HEK293 (cell line): Measurements from ENCODE around the gene AP3D1.

Experiments used
- CTCF ChIA-PET: fragments of 350-600 bp; formaldehyde crosslinking; extraction: SDS; loops from one replicate; lab custom pipeline; 2021; ENCODE audit warnings: antibody characterized with exemption; lab: Yijun Ruan, JAX
- POLR2A ChIA-PET: fragments of 300-600 bp; formaldehyde crosslinking; extraction: SDS; loops from one replicate; lab custom pipeline; 2020; ENCODE audit warnings: antibody characterized with exemption, inconsistent platforms; lab: Yijun Ruan, JAX
- H3K27ac ChIP-seq: fragments of 200-500 bp; sonication (Bioruptor generic); 2 replicates; pipeline ENCODE4 v1.5.1; 2014; ENCODE audit warnings: low read depth, low read length, control low read depth, inconsistent platforms; ENCODE audit errors: extremely low read depth
- H3K36me3 ChIP-seq, 2 experiments: fragments of 200-500 bp in 1 of 2; sonication (Bioruptor generic) in 1 of 2; 1 replicate in 1 of 2; 2 replicates in 1 of 2; pipeline ENCODE4 v1.5.1; 2014 to 2017; ENCODE audit warnings: inconsistent platforms in 2 of 2, low read length in 2 of 2; ENCODE audit not compliant: control insufficient read depth in 2 of 2, insufficient read depth in 1 of 2
- H3K4me1 ChIP-seq: fragments of 200-500 bp; sonication (Bioruptor generic); 2 replicates; pipeline ENCODE4 v1.5.1; 2014; ENCODE audit warnings: mild to moderate bottlenecking, low read length, inconsistent platforms; ENCODE audit not compliant: control insufficient read depth, insufficient read depth
- H3K4me3 ChIP-seq: 2 replicates; pipeline ENCODE4 v1.5.1; 2011; ENCODE audit warnings: low read depth, mild to moderate bottlenecking, control low read depth, low read length, moderate library complexity
- H3K9me3 ChIP-seq: fragments of 200-500 bp; sonication (Bioruptor generic); 2 replicates; pipeline ENCODE4 v1.5.1; 2014; ENCODE audit warnings: low read depth, low read length, inconsistent platforms; ENCODE audit not compliant: control insufficient read depth, insufficient read depth
- EGR2 ChIP-seq: fragments of 450-650 bp; formaldehyde crosslinking; IDR thresholded peaks from 2 replicates; pipeline ENCODE4 v1.5.1; 2016; ENCODE audit warnings: low read depth, missing biosample characterization, missing genetic modification characterization
- GLIS1 ChIP-seq: fragments of 450-650 bp; formaldehyde crosslinking; IDR thresholded peaks from 2 replicates; pipeline ENCODE4 v1.5.1; 2016; ENCODE audit warnings: missing biosample characterization, missing genetic modification characterization
- PRDM1 ChIP-seq: fragments of 450-650 bp; formaldehyde crosslinking; IDR thresholded peaks from 2 replicates; pipeline ENCODE4; 2016; ENCODE audit warnings: missing biosample characterization, missing genetic modification characterization
- ZBTB8A ChIP-seq: fragments of 450-650 bp; formaldehyde crosslinking; IDR thresholded peaks from 2 replicates; pipeline ENCODE4 v1.5.1; 2016; ENCODE audit warnings: missing biosample characterization, missing genetic modification characterization
- ZFHX2 ChIP-seq: fragments of 450-650 bp; formaldehyde crosslinking; conservative IDR thresholded peaks from 2 replicates; pipeline ENCODE4 v1.5.1; 2016; ENCODE audit warnings: missing biosample characterization, missing genetic modification characterization
- ZNF133 ChIP-seq: fragments of 450-650 bp; formaldehyde crosslinking; IDR thresholded peaks from 2 replicates; pipeline ENCODE4 v1.5.1; 2016; ENCODE audit warnings: missing biosample characterization, missing genetic modification characterization
- ZNF48 ChIP-seq: fragments of 450-650 bp; formaldehyde crosslinking; IDR thresholded peaks from 2 replicates; pipeline ENCODE4 v1.5.1; 2016; ENCODE audit warnings: missing biosample characterization, missing genetic modification characterization
- ZNF571 ChIP-seq: fragments of 450-650 bp; formaldehyde crosslinking; IDR thresholded peaks from 2 replicates; pipeline ENCODE4 v1.5.0; 2017; ENCODE audit warnings: missing biosample characterization, missing genetic modification characterization
- TF ChIP-seq, protein P1 (sequence below): fragments of 450-650 bp; formaldehyde crosslinking; IDR thresholded peaks from 2 replicates; pipeline ENCODE4 v1.5.1; 2017; ENCODE audit warnings: missing biosample characterization, missing genetic modification characterization
- TF ChIP-seq, protein P2 (sequence below): fragments of 450-650 bp; formaldehyde crosslinking; IDR thresholded peaks from 2 replicates; pipeline ENCODE4 v1.5.1; 2016; ENCODE audit warnings: missing biosample characterization, missing genetic modification characterization
- TF ChIP-seq, protein P3 (sequence below): fragments of 450-650 bp; formaldehyde crosslinking; IDR thresholded peaks from 2 replicates; pipeline ENCODE4 v1.5.1; 2016; ENCODE audit warnings: missing biosample characterization, missing genetic modification characterization

Gene AP3D1

DNA sequence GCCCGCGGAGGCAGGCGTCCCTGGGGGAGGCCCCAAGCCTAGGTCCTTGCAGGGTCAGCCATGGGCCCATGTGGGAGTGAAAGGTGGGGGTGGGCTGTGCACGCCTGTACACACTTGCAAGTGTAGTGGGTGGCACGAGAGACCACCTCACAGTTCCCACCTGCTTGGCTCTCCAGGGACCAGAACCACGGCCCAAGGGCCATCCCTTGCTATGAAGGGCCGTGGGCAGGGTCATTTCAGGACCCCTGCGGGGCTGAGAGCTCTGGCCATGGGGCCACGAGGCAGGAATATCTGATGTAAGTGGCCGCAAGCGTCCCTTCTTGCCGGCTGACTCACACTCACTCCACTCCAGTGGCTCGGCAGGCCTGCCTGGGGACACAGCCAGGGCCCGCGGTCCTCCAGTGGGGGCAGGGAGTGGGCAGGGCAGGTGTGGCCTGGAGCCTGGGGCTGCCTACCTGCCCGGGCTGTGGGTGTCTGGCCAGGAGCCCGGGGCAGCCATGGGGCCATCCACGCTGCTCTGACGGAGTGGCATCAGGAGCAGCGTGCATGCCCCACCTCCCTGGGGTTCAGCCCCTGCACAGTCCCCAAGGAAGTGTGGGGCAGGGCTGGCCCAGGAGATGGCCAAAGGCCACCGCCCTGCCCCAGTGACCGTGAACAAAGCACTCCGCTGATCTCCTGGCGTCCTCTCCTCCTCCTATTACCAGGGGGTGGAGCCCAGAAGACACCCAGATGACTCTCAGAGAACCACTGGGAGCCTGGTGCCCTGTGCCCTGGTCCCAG is 91.8 kb downstream of the AP3D1 start (continued):
- TF ChIP-seq, protein P1, sequence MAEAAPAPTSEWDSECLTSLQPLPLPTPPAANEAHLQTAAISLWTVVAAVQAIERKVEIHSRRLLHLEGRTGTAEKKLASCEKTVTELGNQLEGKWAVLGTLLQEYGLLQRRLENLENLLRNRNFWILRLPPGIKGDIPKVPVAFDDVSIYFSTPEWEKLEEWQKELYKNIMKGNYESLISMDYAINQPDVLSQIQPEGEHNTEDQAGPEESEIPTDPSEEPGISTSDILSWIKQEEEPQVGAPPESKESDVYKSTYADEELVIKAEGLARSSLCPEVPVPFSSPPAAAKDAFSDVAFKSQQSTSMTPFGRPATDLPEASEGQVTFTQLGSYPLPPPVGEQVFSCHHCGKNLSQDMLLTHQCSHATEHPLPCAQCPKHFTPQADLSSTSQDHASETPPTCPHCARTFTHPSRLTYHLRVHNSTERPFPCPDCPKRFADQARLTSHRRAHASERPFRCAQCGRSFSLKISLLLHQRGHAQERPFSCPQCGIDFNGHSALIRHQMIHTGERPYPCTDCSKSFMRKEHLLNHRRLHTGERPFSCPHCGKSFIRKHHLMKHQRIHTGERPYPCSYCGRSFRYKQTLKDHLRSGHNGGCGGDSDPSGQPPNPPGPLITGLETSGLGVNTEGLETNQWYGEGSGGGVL (tag by site-specific recombination) = 0 out of 2 replicates have a peak, but pooled peaks have one; percentile 25
- TF ChIP-seq, all 188 proteins: peak for 36

DNA sequence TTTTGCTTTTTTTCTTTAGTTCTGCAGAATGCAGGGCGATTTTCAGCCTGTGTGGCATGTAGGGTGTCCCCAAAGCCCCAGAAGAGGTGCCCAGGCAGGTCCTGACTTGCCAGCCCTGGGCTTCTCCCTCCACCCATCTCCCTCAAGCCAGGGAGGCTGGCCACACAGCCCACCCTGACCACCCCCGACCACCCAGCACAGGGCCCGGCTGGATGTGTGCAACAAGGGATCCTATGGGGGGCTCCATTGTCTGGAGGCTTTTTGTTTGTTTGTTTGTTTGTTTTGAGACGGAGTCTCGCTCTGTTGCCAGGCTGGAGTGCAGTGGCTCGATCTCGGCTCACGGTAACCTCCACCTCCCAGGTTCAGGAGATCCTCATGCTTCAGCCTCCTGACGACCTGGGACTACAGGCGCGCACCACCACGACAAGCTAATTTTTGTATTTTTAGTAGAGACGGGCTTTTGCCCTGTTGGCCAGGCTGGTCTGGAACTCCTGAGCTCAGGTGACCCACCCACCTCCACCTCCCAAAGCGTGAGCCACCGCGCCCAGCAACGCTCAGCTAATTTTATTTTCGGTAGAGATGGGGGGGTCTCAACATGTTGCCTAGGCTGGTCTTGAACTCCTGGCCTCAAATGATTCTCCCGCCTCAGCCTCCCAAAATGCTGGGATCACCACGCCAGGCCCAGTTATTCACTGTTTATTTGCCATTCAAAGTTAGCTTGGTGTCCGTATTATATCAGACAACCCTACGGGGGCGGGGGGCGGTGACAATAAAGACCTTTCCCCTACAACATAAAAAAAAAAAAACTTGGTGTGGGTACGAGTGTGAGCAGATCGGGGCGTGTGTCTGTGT is 92.6 kb downstream of the AP3D1 start:
- H3K4me3 ChIP-seq = no peak overlapping the region
- TF ChIP-seq PRDM1 = no peak
- 0 out of 2 replicates have a peak, but pooled peaks have one; percentile 48 for TF ChIP-seq ZBTB8A (tag by site-specific recombination)
- POLR2A ChIA-PET = interaction anchor here (1.0 to 2.0 kb wide), 2 partner anchors 7 to 10 kb away, joined by 6 to 11 read pairs; partner anchors contain the start of gene MKNK2
- no peaks in the 10 kb centered on the region for H3K9me3 ChIP-seq
- peaks cover 16% of the 10 kb centered on the region for H3K4me1 ChIP-seq
- CTCF ChIA-PET = interaction anchor here (0.7 kb wide), 1 partner anchor 54 kb away, joined by 3 read pairs; no protein-coding TSS in a partner anchor
- peak overlapping the region; percentile 92 for H3K27ac ChIP-seq
- no peaks in the 10 kb centered on the region for H3K36me3 ChIP-seq

DNA sequence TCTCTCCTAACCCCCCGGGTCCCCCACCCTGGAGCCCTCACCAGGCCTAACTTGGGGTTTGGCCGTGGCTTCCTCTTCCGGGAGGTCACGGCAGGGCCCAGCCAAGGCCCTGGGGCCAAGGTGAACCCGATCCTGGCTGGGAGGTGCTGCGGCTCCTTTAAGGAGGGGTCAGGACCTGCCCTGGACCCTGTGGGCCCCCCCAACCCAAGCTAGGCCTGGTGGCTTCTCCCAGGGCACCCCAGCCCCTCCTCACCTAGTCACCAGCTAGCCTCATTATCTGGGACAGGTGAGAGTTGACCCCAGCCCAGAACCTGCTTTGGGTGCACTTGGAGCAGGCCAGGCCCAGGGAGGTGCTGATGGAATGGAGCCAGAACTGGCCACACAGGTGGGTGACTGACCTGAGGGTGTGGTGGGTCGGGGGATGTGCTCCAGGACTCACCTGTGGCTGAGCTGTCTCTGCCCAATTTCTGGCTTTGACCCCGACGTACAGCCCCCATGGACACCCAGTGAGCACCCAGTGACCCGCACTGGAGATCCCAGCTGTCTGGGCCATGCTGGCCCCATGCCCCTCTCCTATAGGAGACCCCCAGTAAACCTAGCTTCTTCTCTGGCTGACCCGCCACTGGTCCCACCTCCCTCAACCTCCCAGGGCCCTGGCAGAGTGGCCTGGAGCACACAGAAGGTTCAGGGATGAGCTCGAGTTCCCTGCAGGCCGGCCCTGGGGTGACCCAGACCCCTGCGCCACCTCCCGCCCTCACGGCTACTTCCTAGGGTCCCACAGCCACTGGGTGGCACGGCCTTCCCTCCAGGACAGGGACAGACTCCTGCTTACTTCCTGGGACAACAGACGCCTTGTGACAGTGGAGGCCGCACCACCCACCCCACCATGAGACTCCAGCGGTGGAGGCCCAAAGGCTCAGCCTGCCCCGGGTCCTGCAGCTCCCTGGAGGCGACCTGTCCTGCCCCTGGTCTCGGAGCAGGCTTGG is 93.6 kb downstream of the AP3D1 start:
- POLR2A ChIA-PET = no interaction called here

DNA sequence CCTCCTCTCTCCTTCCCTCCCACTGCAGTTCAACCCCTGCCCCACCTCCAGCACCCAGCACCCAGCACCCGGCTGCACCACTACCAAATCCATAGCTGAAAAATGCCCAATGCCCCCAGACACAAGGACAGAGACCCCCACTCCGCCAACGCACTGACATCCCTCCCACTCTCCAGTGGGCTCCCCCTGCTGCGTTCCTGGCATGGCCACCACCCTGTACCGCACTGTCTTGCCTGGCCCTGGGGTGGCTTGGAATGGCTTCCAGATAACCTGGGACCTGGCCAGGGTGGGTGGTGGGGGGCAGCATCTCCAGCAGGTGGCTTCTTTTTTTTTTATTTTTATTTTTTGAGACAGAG is 94.6 kb downstream of the AP3D1 start:
- TF ChIP-seq EGR2 (peak; percentile 47; the same call in 1 of the 2 replicates), PRDM1 (no peak), ZFHX2 (peak; percentile 65)
- TF ChIP-seq, protein P2, sequence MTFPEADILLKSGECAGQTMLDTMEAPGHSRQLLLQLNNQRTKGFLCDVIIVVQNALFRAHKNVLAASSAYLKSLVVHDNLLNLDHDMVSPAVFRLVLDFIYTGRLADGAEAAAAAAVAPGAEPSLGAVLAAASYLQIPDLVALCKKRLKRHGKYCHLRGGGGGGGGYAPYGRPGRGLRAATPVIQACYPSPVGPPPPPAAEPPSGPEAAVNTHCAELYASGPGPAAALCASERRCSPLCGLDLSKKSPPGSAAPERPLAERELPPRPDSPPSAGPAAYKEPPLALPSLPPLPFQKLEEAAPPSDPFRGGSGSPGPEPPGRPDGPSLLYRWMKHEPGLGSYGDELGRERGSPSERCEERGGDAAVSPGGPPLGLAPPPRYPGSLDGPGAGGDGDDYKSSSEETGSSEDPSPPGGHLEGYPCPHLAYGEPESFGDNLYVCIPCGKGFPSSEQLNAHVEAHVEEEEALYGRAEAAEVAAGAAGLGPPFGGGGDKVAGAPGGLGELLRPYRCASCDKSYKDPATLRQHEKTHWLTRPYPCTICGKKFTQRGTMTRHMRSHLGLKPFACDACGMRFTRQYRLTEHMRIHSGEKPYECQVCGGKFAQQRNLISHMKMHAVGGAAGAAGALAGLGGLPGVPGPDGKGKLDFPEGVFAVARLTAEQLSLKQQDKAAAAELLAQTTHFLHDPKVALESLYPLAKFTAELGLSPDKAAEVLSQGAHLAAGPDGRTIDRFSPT (tag by site-specific recombination) = 0 out of 2 replicates have a peak, but pooled peaks have one; percentile 31
- TF ChIP-seq, protein P3, sequence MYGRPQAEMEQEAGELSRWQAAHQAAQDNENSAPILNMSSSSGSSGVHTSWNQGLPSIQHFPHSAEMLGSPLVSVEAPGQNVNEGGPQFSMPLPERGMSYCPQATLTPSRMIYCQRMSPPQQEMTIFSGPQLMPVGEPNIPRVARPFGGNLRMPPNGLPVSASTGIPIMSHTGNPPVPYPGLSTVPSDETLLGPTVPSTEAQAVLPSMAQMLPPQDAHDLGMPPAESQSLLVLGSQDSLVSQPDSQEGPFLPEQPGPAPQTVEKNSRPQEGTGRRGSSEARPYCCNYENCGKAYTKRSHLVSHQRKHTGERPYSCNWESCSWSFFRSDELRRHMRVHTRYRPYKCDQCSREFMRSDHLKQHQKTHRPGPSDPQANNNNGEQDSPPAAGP (tag by site-specific recombination) = peak; percentile 7; the same call in 1 of the 2 replicates
- Histone ChIP-seq H3K9me3 (no peaks in the 10 kb centered on the region), H3K4me1 (peaks cover 10% of the 10 kb centered on the region), H3K27ac (no peak overlapping the region), H3K36me3 (no peaks in the 10 kb centered on the region), H3K4me3 (no peak overlapping the region)
- POLR2A ChIA-PET = no interaction called here
- CTCF ChIA-PET = no interaction called here

More for the DNA sequence above, 93.6 kb downstream of the AP3D1 start:
- Histone ChIP-seq H3K9me3 (no peaks in the 10 kb centered on the region), H3K27ac (0 out of 2 replicates have a peak overlapping the region, but pooled peaks have one; percentile 50), H3K4me3 (no peak overlapping the region), H3K4me1 (peaks cover 16% of the 10 kb centered on the region), H3K36me3 (no peaks in the 10 kb centered on the region)
- TF ChIP-seq ZNF133 (no peak), ZNF48 (tag by site-specific recombination) (no peak), ZNF571 (tag by site-specific recombination) (0 out of 2 replicates have a peak, but pooled peaks have one; percentile 44), GLIS1 (tag by site-specific recombination) (peak; percentile 64; the same call in 1 of the 2 replicates)
- CTCF ChIA-PET = no interaction called here
